HepG2 (cell line): ENCODE measurements around the gene PRSS8. TPM values are rescaled to one million over a fixed set of nuclear protein-coding genes. Genes with fewer than 3 reads are reported as not detected.

ENCODE experiments used
- FOSL2 ChIP-seq: sonication (generic); formaldehyde crosslinking; IDR thresholded peaks from 2 replicates; pipeline ENCODE4 v1.4.0; 2020; ENCODE audit warnings: missing genetic modification reagents
- FOXA3 ChIP-seq: IDR thresholded peaks from 2 replicates; pipeline ENCODE4 v1.6.1; 2016; ENCODE audit warnings: missing genetic modification reagents, missing compliant biosample characterization
- GABPA ChIP-seq, 2 experiments: IDR thresholded peaks; 2 replicates each; pipeline ENCODE4 v1.6.1; 2011 to 2016; ENCODE audit warnings: low read depth in 2 of 2, low read length in 1 of 2, missing biosample characterization in 1 of 2, missing genetic modification characterization in 1 of 2
- ISX ChIP-seq: sonication (generic); formaldehyde crosslinking; conservative IDR thresholded peaks from 2 replicates; pipeline ENCODE4 v1.5.0; 2020; ENCODE audit warnings: missing genetic modification reagents
- JUNB ChIP-seq: sonication (generic); formaldehyde crosslinking; IDR thresholded peaks from 2 replicates; pipeline ENCODE4 v1.8.0; 2022; ENCODE audit warnings: missing genetic modification reagents, mild to moderate bottlenecking, borderline replicate concordance
- RBM39 ChIP-seq: fragments of 200-400 bp; formaldehyde crosslinking; IDR thresholded peaks from one replicate; pipeline ENCODE4 v1.6.1; 2018; ENCODE audit warnings: antibody characterized with exemption, mild to moderate bottlenecking, low read depth, low read length; ENCODE audit not compliant: poor library complexity, severe bottlenecking
- SNAPC4 ChIP-seq: sonication (generic); formaldehyde crosslinking; IDR thresholded peaks from 2 replicates; pipeline ENCODE4 v1.4.0; 2020; ENCODE audit warnings: mild to moderate bottlenecking, missing genetic modification reagents
- ZNF784 ChIP-seq: sonication (generic); formaldehyde crosslinking; IDR thresholded peaks from 2 replicates; pipeline ENCODE4 v1.5.1; 2020; ENCODE audit warnings: missing genetic modification reagents, mild to moderate bottlenecking, borderline replicate concordance
- ZNF879 ChIP-seq: sonication (generic); formaldehyde crosslinking; IDR thresholded peaks from 2 replicates; pipeline ENCODE4 v1.8.1; 2023; ENCODE audit warnings: missing genetic modification reagents
- polyA plus RNA-seq, 8 experiments: library from polyadenylated mRNA; depleted of rRNA in 3 of 8; stranded (reverse) in 7 of 8; unstranded in 1 of 8; fragments of >200 nt; fragmentation: Illumina TruSeq in 4 of 8; extraction: Trizol in 4 of 8; gene quantifications; 2 replicates each; pipeline versions ENCODE4 v1.2.1 to v1.2.3, GENCODE V29; 2011 to 2016; ENCODE audit warnings: low read depth in 4 of 8, missing spikeins in 1 of 8, mixed read lengths in 1 of 8; ENCODE audit not compliant: insufficient read depth in 1 of 8
- total RNA-seq, 5 experiments: library from RNA; depleted of rRNA; stranded (reverse); fragments of >200 nt; fragmentation: Illumina TruSeq; extraction: Trizol; gene quantifications; 2 replicates each; pipeline ENCODE4 v1.2.3, GENCODE V29; 2016; ENCODE audit warnings: low read depth in 1 of 5
- TF ChIP-seq, protein P1 (sequence below): IDR thresholded peaks from 2 replicates; pipeline ENCODE4 v1.6.1; 2016; ENCODE audit warnings: missing biosample characterization, missing genetic modification reagents, low read depth
- TF ChIP-seq, protein P2 (sequence below): sonication (generic); formaldehyde crosslinking; IDR thresholded peaks from 2 replicates; pipeline ENCODE4 v1.4.0; 2020; ENCODE audit warnings: missing genetic modification reagents, mild to moderate bottlenecking, borderline replicate concordance

PRSS8 gene
- total and polyA plus RNA-seq, 2 of the 13 experiments (the other 11 are each of a cell fraction or from before 2014, with no cell fraction given) = 2.6 to 7.2 TPM

- no peak for TF ChIP-seq FOSL2 (CRISPR knock-in tag)
- TF ChIP-seq ZNF784 (CRISPR knock-in tag) = 0 out of 2 replicates have a peak, but pooled peaks have one; percentile 19
- TF ChIP-seq RBM39 = no peak
- TF ChIP-seq, protein P1, sequence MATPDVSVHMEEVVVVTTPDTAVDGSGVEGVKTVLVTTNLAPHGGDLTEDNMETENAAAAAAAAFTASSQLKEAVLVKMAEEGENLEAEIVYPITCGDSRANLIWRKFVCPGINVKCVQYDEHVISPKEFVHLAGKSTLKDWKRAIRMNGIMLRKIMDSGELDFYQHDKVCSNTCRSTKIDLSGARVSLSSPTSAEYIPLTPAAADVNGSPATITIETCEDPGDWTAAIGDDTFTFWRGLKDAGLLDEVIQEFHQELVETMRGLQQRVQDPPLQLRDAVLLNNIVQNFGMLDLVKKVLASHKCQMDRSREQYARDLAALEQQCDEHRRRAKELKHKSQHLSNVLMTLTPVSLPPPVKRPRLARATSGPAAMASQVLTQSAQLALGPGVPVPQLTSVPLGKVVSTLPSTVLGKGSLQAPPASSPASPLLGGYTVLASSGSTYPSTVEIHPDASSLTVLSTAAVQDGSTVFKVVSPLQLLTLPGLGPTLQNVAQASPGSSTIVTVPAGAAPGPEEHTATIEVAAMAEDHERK (CRISPR knock-in tag) = no peak
- TF ChIP-seq JUNB (CRISPR knock-in tag) = no peak
- no peak for TF ChIP-seq ISX
- TF ChIP-seq FOXA3 (CRISPR knock-in tag) = peak; percentile 25; the same call in 1 of the 2 replicates
- TF ChIP-seq, protein P2, sequence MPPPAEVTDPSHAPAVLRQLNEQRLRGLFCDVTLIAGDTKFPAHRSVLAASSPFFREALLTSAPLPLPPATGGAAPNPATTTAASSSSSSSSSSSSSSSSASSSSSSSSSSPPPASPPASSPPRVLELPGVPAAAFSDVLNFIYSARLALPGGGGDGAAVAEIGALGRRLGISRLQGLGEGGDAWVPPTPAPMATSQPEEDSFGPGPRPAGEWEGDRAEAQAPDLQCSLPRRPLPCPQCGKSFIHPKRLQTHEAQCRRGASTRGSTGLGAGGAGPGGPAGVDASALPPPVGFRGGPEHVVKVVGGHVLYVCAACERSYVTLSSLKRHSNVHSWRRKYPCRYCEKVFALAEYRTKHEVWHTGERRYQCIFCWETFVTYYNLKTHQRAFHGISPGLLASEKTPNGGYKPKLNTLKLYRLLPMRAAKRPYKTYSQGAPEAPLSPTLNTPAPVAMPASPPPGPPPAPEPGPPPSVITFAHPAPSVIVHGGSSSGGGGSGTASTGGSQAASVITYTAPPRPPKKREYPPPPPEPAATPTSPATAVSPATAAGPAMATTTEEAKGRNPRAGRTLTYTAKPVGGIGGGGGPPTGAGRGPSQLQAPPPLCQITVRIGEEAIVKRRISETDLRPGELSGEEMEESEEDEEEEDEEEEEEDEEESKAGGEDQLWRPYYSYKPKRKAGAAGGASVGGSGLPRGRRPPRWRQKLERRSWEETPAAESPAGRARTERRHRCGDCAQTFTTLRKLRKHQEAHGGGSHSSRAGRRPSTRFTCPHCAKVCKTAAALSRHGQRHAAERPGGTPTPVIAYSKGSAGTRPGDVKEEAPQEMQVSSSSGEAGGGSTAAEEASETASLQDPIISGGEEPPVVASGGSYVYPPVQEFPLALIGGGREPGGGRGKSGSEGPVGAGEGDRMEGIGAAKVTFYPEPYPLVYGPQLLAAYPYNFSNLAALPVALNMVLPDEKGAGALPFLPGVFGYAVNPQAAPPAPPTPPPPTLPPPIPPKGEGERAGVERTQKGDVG (CRISPR knock-in tag) = no peak
- TF ChIP-seq GABPA (IDR thresholded peaks at IDR 0.05; ENCODE audit: low read depth, low read length) = no peak
- no peak for TF ChIP-seq GABPA (CRISPR knock-in tag; IDR thresholded peaks at IDR 0.05; ENCODE audit: low read depth)
- TF ChIP-seq ZNF879 = no peak
- no peak for TF ChIP-seq SNAPC4
These were observed 42.3 kb downstream of the PRSS8 start (continued) for GRCh38 chr16:31093132-31093703.
